ENCODE measurements around the gene CFAP77.

DNA sequence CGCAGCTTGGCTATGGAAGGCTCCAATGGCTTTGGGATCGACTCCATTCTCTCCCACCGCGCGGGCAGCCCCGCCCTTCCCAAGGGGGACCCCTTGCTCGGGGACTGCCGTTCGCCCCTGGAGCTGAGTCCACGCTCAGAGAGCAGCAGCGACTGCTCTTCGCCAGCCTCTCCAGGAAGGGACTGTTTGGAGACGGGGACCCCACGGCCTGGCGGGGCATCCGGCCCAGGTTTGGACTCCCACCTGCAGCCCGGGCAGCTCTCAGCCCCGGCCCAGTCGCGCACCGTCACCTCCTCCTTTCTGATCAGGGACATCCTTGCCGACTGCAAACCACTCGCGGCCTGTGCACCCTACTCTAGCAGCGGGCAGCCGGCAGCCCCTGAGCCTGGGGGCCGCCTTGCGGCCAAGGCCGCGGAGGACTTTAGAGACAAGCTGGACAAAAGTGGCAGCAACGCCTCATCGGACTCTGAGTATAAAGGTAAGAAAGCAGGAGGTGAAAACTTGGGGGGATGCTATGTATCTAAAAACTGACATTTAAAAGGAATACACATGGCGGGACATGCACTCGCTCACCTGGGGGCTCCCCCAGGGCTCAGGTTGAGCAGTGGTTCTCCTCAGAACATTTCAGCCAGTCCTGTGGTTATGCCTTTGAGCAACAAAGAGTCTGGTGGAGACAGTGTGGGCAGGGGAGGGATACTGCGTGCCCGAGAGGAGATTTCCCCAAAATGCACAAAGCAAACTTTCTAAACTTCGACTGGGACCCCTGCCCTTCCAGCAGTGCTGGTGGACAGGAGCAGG is 173.0 kb downstream of the CFAP77 start:
- TF ChIP-seq CTCF (IDR thresholded peaks at IDR 0.05) (no peak), POLR2AphosphoS5 (IDR thresholded peaks at IDR 0.05) (no peak), POLR2A (IDR thresholded peaks at IDR 0.05; ENCODE audit: low read depth) (no peak)
